Measurements from ENCODE around the gene ZNF28. TPM values are rescaled to one million over a fixed set of nuclear protein-coding genes. Genes with fewer than 3 reads are reported as not detected.
"Not testable (repeated sequence)": the region's sequence is repeated elsewhere in the genome, so short reads cannot be mapped to it uniquely, and the experiment has no call there.

Gene ZNF28
- total RNA-seq, 2 experiments from 2014 or later = 13.9 to 15.4 TPM

- CTCF ChIA-PET = interaction anchor here (0.7 kb wide), 2 partner anchors 93 to 148 kb away, joined by 3 read pairs; no protein-coding TSS in a partner anchor
- POLR2A ChIA-PET = no interaction called here
Measured at GRCh38 chr19:52785506-52785905, 35.9 kb downstream of the ZNF28 start.

- CTCF ChIA-PET = not testable (repeated sequence)
Measured at GRCh38 chr19:52782864-52783263, 38.6 kb downstream of the ZNF28 start.

GRCh38 chr19:52778811-52779210 is 42.6 kb downstream of the ZNF28 start:
- POLR2A ChIA-PET = interaction anchor here (0.6 kb wide), 1 partner anchor 17 kb away, joined by 3 read pairs; no protein-coding TSS in a partner anchor
- CTCF ChIA-PET = no interaction called here

More at GRCh38 chr19:52782864-52783263, 38.6 kb downstream of the ZNF28 start:
- POLR2A ChIA-PET = not testable (repeated sequence)

- POLR2A ChIA-PET, CTCF ChIA-PET: not testable (repeated sequence)
Measured at GRCh38 chr19:52756447-52756846, 65.0 kb downstream of the ZNF28 start.

GRCh38 chr19:52749780-52750179 is 71.7 kb downstream of the ZNF28 start:
- ChIA-PET POLR2A (no interaction called here), CTCF (no interaction called here)

GRCh38 chr19:52748336-52748950 is 73.0 kb downstream of the ZNF28 start:
- POLR2A ChIA-PET = no interaction called here
- CTCF ChIA-PET = no interaction called here

Other genes with a start within 250 kb of the ZNF28 start
- 10 to 100 TPM; 25.3 to 25.9 TPM for gene ZNF83, start 183.3 kb downstream of the ZNF28 start, total RNA-seq
- gene ZNF611, start 86.6 kb downstream of the ZNF28 start, total RNA-seq = 10 to 100 TPM; 20.0 to 20.8 TPM
- gene ZNF600, start 34.8 kb downstream of the ZNF28 start, total RNA-seq = 10 to 100 TPM; 16.1 to 17.8 TPM
- 1 to 10 TPM; 9.9 to 10.0 TPM for gene ZNF468, start 36.0 kb upstream of the ZNF28 start, total RNA-seq
- 10 to 100 TPM; 11.2 to 13.3 TPM for gene ZNF320, start 76.0 kb upstream of the ZNF28 start, total RNA-seq
- 1 to 10 TPM; 3.6 to 4.4 TPM for gene ZNF888, start 101.8 kb upstream of the ZNF28 start, total RNA-seq
- gene ZNF816, start 141.2 kb upstream of the ZNF28 start, total RNA-seq = 10 to 100 TPM in 1 of 2 experiments, 1 to 10 TPM in 1; 9.0 to 10.0 TPM
- not detected for gene ERVV-1, start 192.3 kb upstream of the ZNF28 start, total RNA-seq
- gene ERVV-2, start 223.1 kb upstream of the ZNF28 start, total RNA-seq = not detected

Measured in activated CD8-positive, alpha-beta memory T cell treated with anti-CD3 and anti-CD28 coated beads for 36 hours (primary cell).